ENCODE measurements around the gene DLG5. TPM values are rescaled to one million over a fixed set of nuclear protein-coding genes. Genes with fewer than 3 reads are reported as not detected.
"Not testable (repeated sequence)": the region's sequence is repeated elsewhere in the genome, so short reads cannot be mapped to it uniquely, and the experiment has no call there.

Gene DLG5
- total and polyA plus RNA-seq, 11 donors, result 5.2 to 27.1 (median 12.8) TPM

- no peak overlapping the region for H3K27ac ChIP-seq
- TF ChIP-seq CTCF (IDR thresholded peaks at IDR 0.05) (no peak), POLR2A (IDR thresholded peaks at IDR 0.05) (no peak)
- intact Hi-C loops (cut with DNase I), result no loop called here
- H3K9me3 ChIP-seq, result no peaks in the 10 kb centered on the region
- no peak for DNase-seq
- no peak overlapping the region for H3K4me3 ChIP-seq
- no peak for ATAC-seq
- no peaks in the 10 kb centered on the region for H3K4me1 ChIP-seq
- 90 to 100% (median 93%) methylated on average over 1 of the region's 1 CpG for WGBS, 4 donors
- no peaks in the 10 kb centered on the region for H3K27me3 ChIP-seq
- H3K36me3 ChIP-seq, result no peaks in the 10 kb centered on the region
These were observed 158.5 kb downstream of the DLG5 start for GRCh38 chr10:77768039-77768438.

GRCh38 chr10:77763453-77764430, 162.8 kb downstream of the DLG5 start:
- no peaks in the 10 kb centered on the region for H3K9me3 ChIP-seq
- H3K27ac ChIP-seq, result no peak overlapping the region
- no peaks in the 10 kb centered on the region for H3K4me1 ChIP-seq
- ATAC-seq (peak in 1 of 4 donors; percentile 34), DNase-seq (no peak)
- 75 to 83% (median 79%) methylated on average over 9 of the region's 9 CpGs for whole genome bisulfite sequencing, 4 donors
- no peak overlapping the region for H3K4me3 ChIP-seq
- intact Hi-C loops (cut with DNase I), result no loop called here
- H3K27me3 ChIP-seq, result no peaks in the 10 kb centered on the region
- H3K36me3 ChIP-seq, result no peaks in the 10 kb centered on the region
- no peak for TF ChIP-seq POLR2A (IDR thresholded peaks at IDR 0.05)
- TF ChIP-seq CTCF (IDR thresholded peaks at IDR 0.05), result no peak

GRCh38 chr10:77758406-77758805, 168.1 kb downstream of the DLG5 start:
- 90 to 99% (median 96%) methylated on average over 2 of the region's 2 CpGs for WGBS, 4 donors
- intact Hi-C loops (cut with DNase I); DNase-seq; H3K9me3 ChIP-seq; H3K36me3 ChIP-seq; H3K4me1 ChIP-seq; H3K4me3 ChIP-seq; H3K27ac ChIP-seq; H3K27me3 ChIP-seq; ATAC-seq: not testable (repeated sequence)

- DNase-seq, result no peak
- peaks cover 0 to 5% (median 0%) of the 10 kb centered on the region in 9 donors for H3K27me3 ChIP-seq
- ATAC-seq, result peak in 1 of 4 donors; percentile 41
- no peaks in the 10 kb centered on the region for H3K36me3 ChIP-seq
- H3K4me3 ChIP-seq, result no peak overlapping the region
- H3K4me1 ChIP-seq, result no peaks in the 10 kb centered on the region
- no peaks in the 10 kb centered on the region for H3K9me3 ChIP-seq
- peak; percentile 18 to 51 (median 32) for TF ChIP-seq CTCF (IDR thresholded peaks at IDR 0.05)
- TF ChIP-seq POLR2A (IDR thresholded peaks at IDR 0.05), result no peak
- 21 to 26% (median 25%) methylated on average over 12 of the region's 12 CpGs for WGBS, 4 donors
- intact Hi-C loops (cut with DNase I), result loop anchor here in 1 of 10 donors (1.0 kb wide), 1 partner anchor 37 kb away; no protein-coding TSS in a partner anchor
- H3K27ac ChIP-seq, result no peak overlapping the region
These were observed 170.0 kb downstream of the DLG5 start for GRCh38 chr10:77756319-77757232.

Data from heart left ventricle (tissue), 16 donors.